HG03097 (cell line): ENCODE data around the gene SNX17.
"Not testable (repeated sequence)": the region's sequence is repeated elsewhere in the genome, so short reads cannot be mapped to it uniquely, and the experiment has no call there.

Source experiments
- ATAC-seq: cut with Tn5 transposase; IDR thresholded peaks from one replicate; pipeline ENCODE4 v1.9.1; 2021; ENCODE audit not compliant: unreplicated experiment, low FRiP score

Gene SNX17, protein sequence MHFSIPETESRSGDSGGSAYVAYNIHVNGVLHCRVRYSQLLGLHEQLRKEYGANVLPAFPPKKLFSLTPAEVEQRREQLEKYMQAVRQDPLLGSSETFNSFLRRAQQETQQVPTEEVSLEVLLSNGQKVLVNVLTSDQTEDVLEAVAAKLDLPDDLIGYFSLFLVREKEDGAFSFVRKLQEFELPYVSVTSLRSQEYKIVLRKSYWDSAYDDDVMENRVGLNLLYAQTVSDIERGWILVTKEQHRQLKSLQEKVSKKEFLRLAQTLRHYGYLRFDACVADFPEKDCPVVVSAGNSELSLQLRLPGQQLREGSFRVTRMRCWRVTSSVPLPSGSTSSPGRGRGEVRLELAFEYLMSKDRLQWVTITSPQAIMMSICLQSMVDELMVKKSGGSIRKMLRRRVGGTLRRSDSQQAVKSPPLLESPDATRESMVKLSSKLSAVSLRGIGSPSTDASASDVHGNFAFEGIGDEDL

DNA sequence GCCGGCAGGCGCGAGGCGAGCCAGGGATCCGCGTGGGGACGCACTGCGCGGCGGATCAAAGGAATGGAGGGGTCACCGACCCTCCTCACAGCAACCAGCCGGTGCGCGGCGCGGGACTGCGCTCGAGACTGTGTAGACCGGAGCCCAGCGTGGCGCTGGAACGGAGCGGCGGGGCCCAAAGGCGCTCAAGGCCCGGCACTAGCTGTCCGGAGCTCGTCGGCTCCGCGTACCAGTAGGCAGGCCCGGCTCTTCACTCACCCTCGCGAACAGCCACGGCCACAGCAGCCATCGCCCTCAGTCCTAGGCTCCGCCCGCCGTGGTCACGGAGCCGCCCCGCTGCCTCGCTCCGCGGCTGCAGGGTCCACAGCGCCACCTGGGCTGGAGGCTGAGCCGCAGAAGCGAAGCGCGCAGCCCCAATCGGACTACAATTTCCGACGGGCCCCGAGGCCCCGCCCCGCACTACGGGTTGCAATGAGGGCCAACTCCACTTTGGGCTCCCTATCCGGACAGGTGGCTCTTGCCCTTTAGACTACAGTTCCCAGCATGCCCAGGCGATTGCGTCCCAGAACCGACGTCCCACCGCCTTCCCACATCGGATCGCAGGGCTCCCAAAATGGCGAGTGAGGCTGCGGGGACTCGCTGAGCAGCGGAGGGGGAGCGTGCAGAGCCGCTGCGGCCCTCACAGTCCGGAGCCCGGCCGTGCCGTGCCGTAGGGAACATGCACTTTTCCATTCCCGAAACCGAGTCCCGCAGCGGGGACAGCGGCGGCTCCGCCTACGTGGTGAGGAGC is at the start of gene SNX17, which contains the start of gene EIF2B4:
TSS of gene SNX17 (plus strand) at position 591 of the 790 bp plus-strand sequence. CDS start at position 719, 128 bp downstream.
TSS of gene EIF2B4 (minus strand) at position 313 of the 790 bp plus-strand sequence. CDS start at position 289, 24 bp downstream.
- peak; percentile 80 for ATAC-seq

DNA sequence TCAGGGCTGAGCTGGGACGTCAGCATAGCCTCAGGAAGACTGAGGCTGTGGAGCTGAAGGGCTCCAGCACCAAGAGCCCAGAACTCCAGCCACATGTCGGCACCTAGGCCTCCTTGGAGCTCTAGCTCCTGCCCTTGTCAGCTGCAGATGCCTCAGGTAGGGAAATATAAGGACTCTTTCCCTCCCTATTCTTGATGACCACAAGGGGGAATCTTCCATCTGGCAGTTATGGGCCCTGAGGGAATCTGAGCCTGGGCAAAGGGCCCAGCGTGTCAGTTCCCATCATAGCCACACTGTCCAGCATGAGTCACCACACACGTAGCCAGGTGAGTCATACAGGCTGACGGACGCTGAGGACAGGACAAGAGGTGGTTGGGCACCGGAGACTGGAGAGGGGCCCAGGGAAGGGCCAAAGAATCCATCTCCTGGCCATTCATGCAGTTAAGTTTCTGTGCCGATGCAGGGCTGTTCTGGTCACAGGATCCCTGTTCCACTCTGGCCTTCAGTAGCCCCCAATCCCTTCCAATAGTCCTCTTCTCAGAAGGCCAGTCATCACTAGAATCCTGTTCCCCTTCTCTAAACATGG is 49.4 kb upstream of the SNX17 start:
- ATAC-seq = no peak

DNA sequence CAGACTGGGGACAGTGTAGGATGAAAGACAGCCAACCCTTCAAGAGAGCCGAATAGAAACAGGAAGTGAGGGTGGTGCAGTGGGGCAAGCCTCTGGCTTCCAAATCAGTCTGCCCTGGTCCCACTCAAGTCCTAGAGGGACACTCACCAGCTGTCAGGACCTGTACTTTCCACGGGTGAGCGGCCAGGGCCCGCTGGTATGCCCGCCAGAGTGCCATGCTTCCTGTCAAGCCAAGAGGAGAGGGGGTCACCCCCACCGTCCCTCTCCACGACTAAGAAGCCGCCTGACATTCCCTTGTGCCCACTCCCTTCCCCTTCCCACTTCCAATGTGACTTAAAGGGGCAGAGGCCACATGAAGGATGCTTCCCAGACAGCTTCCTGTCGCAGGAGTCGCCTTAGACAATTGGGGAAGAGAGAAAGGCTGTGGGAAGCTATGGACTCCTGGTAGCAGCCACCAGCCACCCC is 48.1 kb upstream of the SNX17 start:
- no peak for ATAC-seq

DNA sequence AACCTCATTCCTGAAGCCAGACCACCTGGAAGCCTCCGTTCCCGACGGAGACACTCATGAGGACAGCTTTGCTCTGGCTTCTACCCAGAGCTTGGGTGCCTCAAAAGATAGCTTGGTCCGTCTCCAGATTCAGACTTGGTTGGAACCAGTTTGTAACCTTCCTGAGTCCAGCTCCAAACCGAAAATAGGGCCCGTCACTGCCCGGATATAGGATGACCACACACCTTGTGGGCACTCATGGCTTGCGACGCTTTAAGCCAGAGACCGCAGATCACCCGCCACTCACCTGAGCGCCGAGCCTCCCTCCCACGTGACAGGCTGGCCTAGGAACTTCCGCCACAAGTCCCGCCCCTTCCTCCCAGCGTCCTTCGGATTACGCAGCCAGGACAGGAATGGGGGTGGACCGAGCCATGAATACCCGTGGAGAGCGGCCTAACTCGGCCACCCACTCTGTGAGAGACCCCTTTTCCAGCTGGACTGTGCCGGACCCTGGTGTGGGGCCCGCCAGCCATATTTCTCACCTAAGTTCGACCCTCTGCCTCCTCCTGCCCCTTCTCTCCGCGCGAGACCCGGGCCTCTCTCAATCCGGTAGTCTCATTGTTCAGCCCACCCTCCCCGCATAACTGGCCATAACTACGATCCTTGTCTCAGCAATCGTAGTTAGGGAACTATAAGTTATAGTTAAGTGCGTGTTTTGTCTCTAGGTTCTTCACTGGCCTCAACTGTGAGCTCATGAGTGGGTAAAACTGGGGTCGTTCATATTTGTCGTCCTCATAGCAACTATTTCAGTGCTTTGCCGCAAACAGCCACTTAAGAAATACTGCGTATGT is 47.4 kb upstream of the SNX17 start, which contains the start of gene MPV17:
TSS of gene MPV17 (minus strand) at position 332 of the 830 bp plus-strand sequence. CDS start 580 bp downstream, outside the sequence.
- ATAC-seq = peak; percentile 83

DNA sequence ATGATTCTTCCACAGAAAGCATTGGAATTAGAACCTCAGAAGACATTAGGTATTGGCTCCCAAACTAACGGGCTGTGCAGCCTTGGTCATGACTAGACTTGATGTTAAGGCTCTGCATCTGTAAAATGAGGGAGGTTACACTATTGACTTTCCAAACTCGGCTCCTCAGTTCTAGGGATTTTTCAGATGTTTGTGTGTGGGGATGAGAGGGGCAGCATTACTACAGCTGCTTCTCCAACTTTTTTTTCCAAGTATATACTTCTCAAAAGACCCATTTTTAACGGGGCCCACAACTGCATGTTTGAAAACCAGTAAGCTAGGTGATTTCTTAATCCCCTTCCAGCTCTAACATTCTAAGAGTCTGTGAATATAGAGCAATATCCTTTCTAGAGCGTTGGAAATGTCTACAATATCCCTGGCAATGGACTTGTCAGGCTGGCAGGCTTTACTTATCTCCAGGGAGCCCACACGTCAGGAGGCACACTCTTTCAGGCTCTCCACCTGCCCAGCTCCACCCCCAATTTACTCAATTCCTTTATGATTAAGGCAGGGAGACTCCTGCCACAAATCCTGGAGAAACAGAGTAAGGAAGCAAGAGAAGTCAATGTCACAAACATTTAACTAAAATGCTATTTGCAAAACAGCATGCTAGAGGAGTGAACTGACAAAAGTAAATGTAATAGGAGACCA is 46.7 kb upstream of the SNX17 start:
- no peak for ATAC-seq

DNA sequence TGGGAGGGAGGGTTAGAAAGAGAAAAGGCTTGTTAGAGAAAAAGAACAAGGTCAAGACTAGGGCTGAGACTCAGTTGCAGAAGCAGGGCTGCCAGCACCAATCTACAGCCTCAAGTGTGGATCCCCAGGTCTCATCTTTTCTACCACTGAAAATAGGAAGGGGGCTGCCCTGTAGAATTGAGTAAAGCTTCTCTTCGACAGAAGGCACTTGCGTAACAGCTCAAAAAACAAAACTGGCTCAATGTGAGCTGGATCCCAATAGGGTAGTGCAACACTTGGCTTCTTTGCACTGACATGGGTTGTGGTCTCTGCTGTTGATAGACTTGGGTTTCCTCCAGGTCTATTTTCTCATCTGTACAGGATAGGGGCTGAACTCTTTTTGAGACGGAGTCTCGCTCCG is 45.7 kb upstream of the SNX17 start:
- no peak for ATAC-seq

DNA sequence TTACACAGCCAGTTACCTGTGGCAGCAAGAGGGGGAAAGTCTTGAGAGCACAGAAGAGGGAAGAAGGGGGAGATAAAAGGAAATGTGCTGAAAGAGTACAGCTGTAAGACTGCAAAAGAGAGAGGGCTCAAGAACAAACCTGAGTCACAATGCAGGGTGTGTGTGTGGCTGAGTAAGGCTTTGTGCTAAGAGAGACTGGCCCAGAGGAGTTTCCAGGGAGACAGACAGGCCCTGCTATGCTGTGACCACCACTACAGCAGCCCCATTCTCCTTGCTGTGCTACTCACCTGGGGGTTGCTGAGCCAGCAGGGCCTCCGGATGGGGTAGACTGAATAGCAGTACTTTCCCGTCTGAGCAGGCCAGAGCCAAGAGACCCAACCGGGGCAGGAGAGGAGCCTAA is 35.1 kb upstream of the SNX17 start:
- ATAC-seq = no peak

DNA sequence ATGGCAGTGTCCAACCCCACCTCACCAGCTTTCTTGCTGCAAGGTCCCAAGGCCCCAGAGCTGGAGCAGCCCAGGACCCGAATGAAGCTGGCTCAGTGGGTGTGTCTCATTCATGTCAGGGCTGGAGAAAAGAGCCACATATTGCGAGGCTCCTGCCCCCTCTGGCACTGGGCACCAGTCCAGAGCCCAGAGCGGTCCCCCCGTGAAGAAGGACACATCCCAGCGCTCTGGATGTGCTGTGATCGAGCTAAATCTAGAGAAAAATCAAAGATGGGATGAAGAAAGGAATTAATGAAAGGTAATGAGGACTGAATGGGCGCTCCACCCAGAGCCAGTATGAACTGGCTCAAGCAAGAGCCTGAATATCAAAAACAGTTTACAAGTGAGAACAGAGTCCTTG is 34.2 kb upstream of the SNX17 start:
- no peak for ATAC-seq

DNA sequence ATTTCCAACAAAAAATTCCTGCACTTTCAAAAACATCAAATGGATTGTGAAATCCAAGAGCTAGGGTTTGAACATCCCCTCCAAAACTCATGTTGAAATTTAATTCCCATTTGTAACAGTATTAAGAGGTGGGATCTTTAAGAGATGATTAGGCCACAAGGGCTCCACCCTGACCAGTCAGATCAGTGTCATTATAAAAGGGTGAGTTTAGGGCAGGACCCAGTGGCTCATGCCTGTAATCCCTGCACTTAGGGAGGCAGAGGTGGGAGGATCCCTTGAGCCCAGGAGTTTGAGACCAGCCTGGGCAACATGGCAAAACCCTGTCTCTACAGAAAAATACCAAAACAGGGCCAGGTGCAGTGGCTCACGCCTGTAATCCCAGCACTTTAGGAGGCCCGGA is 22.8 kb upstream of the SNX17 start:
- ATAC-seq = no peak

DNA sequence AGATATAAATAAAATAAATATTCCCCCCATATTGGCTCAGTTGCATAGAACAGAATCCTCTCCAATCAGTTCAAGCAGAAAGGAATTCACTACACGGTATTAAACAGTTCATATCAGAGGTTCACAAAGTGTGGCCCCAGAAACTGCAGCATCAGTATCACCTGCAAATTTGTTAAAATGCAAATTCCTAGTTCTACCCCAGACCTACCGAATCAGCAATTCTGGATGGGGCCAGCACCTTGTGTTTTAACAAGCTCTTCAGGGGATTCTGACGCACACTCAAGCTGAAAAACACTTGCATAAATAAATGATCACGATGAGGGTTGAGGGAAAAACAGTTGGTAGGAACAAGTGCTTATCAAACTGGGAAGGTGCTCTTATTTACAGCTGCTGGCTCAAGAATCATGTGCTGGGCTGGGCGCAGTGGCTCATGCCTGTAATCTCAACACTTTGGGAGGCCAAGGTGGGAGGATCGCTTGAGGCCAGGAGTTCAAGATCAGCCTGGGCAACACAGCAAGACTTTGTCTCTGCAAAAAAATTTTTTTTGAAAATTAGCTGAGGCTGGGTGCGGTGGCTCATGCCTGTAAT is 20.2 kb upstream of the SNX17 start:
- ATAC-seq = no peak

DNA sequence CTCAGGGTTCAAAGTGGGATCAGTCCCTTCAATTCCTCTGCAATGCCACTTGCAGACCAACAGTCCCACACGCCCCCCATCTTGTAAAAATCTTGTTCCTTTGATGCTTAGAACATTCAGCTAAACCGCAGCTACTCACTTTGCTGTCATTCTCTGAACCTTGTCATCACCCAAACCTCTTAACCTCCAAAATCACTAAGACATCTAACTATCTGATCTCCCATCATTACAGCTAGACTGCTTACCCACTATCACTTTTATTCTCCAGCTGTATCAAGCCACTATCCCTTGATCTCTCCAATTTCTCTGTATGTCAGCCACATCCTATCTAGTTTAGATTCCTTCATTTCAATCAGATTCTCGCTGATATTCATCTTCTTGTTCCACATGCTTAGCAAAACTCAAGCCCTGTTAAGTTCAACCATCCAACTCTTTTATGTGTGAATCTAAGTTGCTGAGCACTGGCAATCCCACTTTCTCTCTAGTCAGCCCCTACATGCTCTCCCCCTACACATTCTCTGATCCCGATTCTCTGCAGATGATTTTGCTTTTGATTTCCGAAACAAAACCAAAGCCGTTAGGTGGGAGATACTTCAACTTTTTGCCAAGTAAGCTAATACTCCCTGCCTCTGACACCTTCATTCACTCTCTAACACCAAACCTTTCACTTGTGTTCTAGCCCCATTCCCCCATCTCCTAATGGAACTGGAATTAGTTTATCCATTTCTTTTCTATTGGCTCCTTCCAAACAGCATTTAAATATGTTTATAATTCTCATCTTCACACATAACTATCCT is 18.4 kb upstream of the SNX17 start:
- ATAC-seq = no peak

DNA sequence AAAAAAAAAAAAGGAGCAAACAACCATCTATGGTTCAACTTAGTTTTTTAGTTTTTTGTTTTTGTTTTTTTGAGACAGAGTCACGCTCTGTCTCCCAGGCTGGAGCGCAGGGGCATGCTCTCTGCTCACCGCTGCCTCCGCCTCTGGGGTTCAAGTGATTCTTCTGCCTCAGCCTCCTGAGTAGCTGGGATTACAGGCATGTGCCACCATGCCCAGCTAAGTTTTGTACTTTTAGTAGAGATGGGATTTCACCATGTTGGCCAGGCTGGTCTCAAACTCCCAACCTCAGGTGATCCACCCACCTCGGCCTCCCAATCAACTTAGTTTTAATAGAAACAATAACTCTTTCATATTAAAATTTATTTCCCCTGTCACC is 17.0 kb upstream of the SNX17 start:
- not testable (repeated sequence) for ATAC-seq

DNA sequence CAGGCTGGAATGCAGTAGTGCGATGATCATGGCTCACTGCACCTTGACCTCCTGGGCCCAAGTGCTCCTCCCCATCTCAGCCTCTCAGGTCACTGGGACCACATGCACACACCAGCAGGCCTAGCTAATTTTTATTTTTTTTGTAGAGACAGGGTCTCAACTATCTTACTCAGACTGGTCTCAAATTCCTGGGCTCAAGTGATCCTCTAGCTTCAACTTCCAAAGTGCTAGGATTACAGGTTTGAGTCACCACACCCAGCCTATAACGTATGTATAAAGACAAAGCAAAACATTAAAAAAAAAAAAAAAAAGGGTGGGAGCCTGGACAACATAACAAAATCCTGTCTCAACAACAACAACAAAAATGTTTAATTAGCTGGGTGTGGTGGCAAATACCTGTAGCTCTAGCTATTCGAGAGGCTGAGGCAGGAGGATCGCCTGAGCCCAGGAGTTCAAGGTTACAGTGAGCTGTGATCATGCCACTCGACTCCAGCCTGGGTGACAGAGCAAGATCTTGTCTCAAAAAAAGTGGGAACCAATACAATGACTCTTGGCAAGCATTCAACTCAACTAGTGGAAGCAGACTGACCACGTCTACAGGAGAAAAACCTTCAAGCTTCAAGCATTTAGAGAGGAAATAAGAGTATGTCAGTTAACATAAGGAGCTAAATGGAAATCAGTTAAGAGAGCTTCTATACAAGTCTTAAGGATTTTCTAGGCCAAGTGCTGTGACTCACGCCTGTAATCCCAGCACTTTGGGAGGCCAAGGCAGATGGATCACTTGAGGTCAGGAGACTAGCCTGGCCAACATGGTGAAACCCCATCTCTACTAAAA is 16.4 kb upstream of the SNX17 start:
- ATAC-seq = no peak

DNA sequence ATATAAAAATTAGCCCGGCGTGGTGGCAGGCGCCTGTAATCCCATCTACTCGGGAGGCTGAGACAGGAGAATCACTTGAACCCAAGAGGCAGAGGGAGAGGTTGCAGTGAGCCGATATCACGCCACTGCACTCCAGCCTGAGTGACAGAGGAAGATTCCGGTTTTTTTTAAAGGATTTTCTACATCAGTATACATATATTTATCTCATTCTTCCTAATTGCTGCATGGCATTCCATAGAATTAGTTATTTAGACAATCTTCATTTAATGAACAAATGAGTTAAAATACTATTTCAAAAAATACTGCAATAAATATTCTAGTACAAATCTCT is 15.9 kb upstream of the SNX17 start:
- no peak for ATAC-seq

DNA sequence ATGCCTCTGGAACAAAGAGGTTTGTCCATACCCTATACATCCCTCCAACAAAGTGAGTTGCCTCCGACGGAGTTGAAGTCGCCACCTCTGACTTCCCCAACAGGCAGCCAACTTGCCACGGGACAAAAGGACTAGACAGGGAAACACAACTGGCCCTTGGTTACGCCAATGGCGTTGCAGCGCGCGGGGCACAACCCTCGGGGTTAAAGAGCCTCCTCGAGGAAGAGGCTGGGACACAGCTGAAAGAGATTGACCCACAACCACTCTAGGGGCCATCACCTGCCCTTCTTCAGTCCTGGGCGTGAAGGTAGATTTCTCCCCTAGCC is 14.4 kb upstream of the SNX17 start:
- ATAC-seq = peak; percentile 32

DNA sequence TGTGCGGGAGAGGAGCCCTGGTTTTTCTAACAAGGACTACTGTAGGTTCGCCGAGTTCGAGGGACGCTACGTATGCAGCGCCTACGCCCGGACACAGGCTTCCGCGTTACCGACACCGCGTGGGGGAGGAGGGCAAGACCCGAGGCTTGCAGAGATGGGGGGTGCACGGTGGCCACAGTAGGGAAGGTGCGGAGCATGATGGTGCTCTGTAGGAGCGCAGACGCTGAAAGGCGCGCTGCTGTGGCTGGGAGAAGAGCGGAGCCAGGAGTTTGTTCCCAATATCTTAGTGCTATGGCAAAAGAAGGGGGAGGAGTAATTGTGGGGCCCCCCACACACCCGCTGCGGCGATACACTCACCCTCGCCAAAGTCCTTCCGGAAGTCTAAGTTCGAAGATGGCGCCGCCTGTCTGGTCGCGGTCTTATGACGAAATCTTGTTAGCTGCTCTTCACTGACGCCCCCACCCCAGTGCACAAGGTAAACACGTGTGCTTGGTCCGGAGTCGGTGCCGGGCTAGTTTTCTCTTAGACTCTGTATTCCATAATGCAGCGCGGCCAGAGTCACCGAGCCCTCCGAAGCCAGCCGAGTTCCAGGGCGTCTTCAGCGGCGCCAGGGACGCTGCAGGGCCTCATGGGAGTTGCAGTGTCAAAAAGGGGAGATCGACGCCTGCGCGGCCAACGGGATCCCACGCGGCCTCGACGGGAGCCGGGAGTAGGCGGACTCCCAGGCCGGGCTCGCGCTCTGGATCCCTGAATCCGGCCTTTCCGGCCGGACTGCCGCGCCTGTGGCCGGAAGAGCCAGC is 13.8 kb upstream of the SNX17 start, which contains the start of gene GTF3C2:
TSS of gene GTF3C2 (minus strand) at position 383 of the 800 bp plus-strand sequence. CDS start 13,210 bp downstream, outside the sequence.
- ATAC-seq = peak; percentile 82
